GM18858 (cell line): ENCODE measurements around the gene NUDT21.
"Not testable (repeated sequence)": the region's sequence is repeated elsewhere in the genome, so short reads cannot be mapped to it uniquely, and the experiment has no call there.

ENCODE experiments used
- ATAC-seq: cut with Tn5 transposase; IDR thresholded peaks from one replicate; pipeline ENCODE4 v1.9.1; 2021; ENCODE audit not compliant: unreplicated experiment

Gene NUDT21

GRCh38 chr16:56420613-56421012 is 30.5 kb downstream of the NUDT21 start:
- no peak for ATAC-seq

- no peak for ATAC-seq
Observed at GRCh38 chr16:56419740-56420548, 31.2 kb downstream of the NUDT21 start.

GRCh38 chr16:56417138-56417537 is 34.0 kb downstream of the NUDT21 start:
- no peak for ATAC-seq

DNA sequence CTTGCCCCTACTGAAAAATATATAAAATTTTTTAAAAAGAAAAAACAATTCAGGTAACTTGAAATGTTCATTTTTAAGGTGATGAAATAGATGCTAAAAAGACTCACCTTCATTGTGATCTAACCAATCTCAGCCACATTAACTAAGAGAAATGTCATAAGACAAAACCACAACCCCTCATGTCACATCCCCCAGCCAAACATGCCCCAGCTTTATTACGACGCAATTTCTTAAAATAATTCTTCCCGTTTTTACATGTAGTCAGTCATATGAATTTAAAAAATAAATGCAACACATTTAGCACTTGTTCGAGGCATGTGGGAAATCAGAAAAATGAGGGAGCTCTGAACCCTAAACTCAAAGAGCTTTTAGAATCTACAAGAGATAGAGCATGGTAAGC is 35.3 kb downstream of the NUDT21 start:
- no peak for ATAC-seq

GRCh38 chr16:56414366-56414765 is 36.8 kb downstream of the NUDT21 start:
- no peak for ATAC-seq

GRCh38 chr16:56413381-56413780 is 37.8 kb downstream of the NUDT21 start:
- ATAC-seq: no peak

DNA sequence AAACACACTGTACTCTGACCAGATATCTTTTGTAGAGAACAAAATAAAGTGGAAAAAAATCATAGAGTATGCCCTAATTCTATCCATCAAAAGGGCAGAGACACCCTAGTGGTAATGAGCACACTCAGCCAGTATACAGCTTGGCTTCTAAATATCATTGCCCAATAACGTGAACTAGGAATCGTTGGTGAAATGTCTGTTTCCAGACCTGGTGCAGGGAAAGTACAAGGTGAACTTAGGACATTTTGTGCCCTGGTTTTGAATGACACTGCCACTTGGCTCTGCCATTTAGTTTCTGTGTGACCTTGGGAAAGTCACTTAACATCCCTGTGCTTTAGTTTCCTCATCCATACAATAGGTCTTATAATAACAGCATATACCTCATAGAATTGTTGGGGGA is 39.5 kb downstream of the NUDT21 start:
- no peak for ATAC-seq

DNA sequence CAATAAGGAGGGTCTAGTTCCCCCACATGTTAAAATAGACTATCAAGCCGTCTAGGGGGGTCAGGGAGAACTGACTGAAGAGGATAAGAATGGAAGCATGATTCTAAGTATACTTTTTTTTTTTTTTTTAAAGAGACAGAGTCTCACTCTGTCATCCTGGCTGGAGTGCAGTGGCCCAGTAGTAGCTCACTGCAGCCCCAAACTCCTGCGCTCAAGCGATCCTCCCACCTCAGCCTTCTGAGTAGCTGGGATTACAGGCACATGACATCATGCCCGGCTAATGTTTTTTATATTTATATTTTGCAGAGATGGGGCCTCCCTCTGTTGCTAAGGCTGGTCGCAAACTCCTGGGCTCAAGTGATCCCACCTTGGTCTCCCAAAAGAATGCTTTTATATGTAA is 40.0 kb downstream of the NUDT21 start:
- ATAC-seq: no peak

DNA sequence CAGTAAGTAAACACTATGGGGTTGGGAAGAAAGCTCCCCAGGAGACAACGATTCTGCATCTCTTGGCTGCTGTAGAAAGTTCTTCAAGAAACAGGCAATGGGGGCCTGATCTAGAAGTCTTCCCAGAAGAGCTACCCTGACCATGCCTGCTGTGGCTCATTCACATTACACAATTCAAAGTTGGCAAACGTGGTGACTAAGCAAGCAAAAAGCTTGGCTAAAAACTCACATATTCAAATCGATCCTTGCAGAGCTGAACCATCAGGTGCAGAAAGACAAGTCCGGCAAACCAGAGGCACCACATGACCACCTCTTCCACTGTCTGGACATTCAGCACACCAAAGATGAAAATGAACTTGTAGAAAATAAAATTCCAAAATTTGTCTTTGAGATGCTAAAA is 41.9 kb downstream of the NUDT21 start:
- ATAC-seq: no peak

DNA sequence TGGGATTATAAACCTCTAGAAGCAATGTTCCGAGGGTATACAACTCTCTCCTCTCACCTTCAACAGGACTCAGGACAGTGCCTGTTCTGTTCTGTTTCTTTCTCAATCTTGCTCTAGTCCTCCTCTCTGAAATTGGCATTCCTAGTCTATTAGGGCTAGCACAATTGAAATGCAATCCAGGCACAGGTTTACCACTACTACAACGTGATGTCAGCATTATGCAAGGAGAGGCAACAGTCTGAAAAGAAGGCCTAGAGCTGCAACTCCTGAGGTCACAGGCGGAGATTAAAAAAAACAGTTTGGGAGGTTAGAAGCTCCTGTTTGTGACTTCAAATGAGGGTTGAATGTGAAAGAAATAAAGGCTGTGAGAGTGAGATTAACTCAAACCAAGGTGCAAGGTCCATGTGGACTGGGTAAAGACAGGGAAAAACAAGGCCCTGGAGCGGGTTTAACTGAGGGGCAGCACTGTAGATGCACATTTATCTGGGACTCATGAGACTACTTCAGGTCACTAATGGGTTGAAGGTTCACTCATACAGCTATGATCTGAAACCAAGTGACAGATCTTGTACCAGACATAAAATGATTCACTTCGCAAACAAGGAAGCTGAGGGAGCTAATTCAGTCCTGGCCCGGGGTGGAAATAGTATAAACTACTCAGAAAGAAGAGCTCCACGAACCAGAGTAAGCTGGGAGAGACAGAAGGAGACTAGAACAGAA is 42.6 kb downstream of the NUDT21 start:
- no peak for ATAC-seq

- ATAC-seq: no peak
Observed at GRCh38 chr16:56405977-56406672, 45.0 kb downstream of the NUDT21 start.

GRCh38 chr16:56401482-56401881 is 49.6 kb downstream of the NUDT21 start:
- ATAC-seq: no peak

- no peak for ATAC-seq
Observed at GRCh38 chr16:56400458-56400857, 50.7 kb downstream of the NUDT21 start.

- no peak for ATAC-seq
Observed at GRCh38 chr16:56399486-56399885, 51.6 kb downstream of the NUDT21 start.

GRCh38 chr16:56399047-56399446 is 52.1 kb downstream of the NUDT21 start:
- no peak for ATAC-seq

GRCh38 chr16:56396724-56397123 is 54.4 kb downstream of the NUDT21 start:
- not testable (repeated sequence) for ATAC-seq

- ATAC-seq: no peak
Observed at GRCh38 chr16:56389554-56389953, 61.6 kb downstream of the NUDT21 start.

GRCh38 chr16:56388209-56388608 is 62.9 kb downstream of the NUDT21 start:
- ATAC-seq: no peak

- ATAC-seq: no peak
Observed at GRCh38 chr16:56387396-56387795, 63.7 kb downstream of the NUDT21 start.

GRCh38 chr16:56384074-56384721 is 66.9 kb downstream of the NUDT21 start:
- ATAC-seq: no peak

GRCh38 chr16:56382901-56383355 is 68.2 kb downstream of the NUDT21 start:
- ATAC-seq: no peak
